ENCODE results near the gene MRPS23.
A peak's percentile ranks its signal among the peaks of the same experiment; 100 is the strongest.

Gene MRPS23

DNA sequence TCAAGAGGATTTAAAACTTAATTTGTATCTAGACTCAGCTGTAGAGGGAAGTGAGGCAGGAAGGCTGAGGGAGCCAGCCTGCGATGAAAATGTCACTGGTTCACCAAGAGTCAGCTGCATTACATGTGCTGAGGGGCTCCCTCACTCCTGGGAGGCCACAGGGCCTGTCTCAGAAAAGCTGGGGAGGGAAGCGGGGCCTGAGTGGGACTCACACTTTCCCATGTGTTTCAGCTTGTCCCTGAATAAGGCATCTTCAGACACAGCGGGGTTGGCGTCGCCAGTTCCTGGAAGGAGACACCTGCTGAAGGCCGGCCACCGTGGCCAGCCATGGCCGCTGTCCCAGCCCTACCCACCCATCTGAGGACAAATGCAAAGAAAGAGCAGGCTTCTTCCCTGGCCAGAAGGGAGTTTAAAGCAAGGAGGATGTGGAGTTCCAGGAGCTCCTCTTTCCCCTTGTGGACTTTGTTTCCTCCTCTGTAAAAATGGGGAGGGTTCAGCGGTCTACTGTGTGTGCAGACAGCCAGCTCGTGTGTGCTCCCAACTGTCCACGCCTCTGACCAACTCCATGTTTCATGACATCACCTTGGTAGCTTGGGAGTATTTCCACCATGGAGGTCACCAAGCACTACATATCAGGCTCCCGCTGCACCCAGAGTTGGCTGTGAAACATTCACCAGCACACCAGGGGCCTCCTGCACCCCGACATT lies 19.2 kb upstream of the MRPS23 start:
- no peak overlapping the region for H3K4me3 ChIP-seq (ENCODE audit: low read length)
- peaks cover 46% of the 10 kb centered on the region for H3K4me1 ChIP-seq (ENCODE audit: control insufficient read depth, insufficient read depth, low read length)
- H3K9me3 ChIP-seq (replicated peaks; ENCODE audit: low read length): no peaks in the 10 kb centered on the region
- no peaks in the 10 kb centered on the region for H3K27me3 ChIP-seq (ENCODE audit: control insufficient read depth, insufficient read depth, low read length)
- no peak overlapping the region for H3K9ac ChIP-seq (ENCODE audit: low read depth, low read length)
- no peak overlapping the region for H3K4me2 ChIP-seq (ENCODE audit: low read length)
- peaks cover 62% of the 10 kb centered on the region for H3K36me3 ChIP-seq (ENCODE audit: insufficient read depth, low read length)

- Histone ChIP-seq H3K36me3 (ENCODE audit: insufficient read depth, low read length) (peaks cover 54% of the 10 kb centered on the region), H3K9me3 (replicated peaks; ENCODE audit: low read length) (no peaks in the 10 kb centered on the region), H3K4me2 (ENCODE audit: low read length) (peak overlapping the region; percentile 45), H3K4me1 (ENCODE audit: control insufficient read depth, insufficient read depth, low read length) (peaks cover 38% of the 10 kb centered on the region), H3K4me3 (ENCODE audit: low read length) (peak overlapping the region; percentile 16), H3K27me3 (ENCODE audit: control insufficient read depth, insufficient read depth, low read length) (no peaks in the 10 kb centered on the region), H3K9ac (ENCODE audit: low read depth, low read length) (peak overlapping the region; percentile 18)
Observed at GRCh38 chr17:57868007-57868909, 18.4 kb upstream of the MRPS23 start.

- no peaks in the 10 kb centered on the region for H3K27me3 ChIP-seq (ENCODE audit: control insufficient read depth, insufficient read depth, low read length)
- H3K9ac ChIP-seq (ENCODE audit: low read depth, low read length): no peak overlapping the region
- H3K4me3 ChIP-seq (ENCODE audit: low read length): no peak overlapping the region
- peaks cover 40% of the 10 kb centered on the region for H3K4me1 ChIP-seq (ENCODE audit: control insufficient read depth, insufficient read depth, low read length)
- peaks cover 48% of the 10 kb centered on the region for H3K36me3 ChIP-seq (ENCODE audit: insufficient read depth, low read length)
- H3K9me3 ChIP-seq (replicated peaks; ENCODE audit: low read length): no peaks in the 10 kb centered on the region
- no peak overlapping the region for H3K4me2 ChIP-seq (ENCODE audit: low read length)
Observed at GRCh38 chr17:57867126-57867525, 17.3 kb upstream of the MRPS23 start.

GRCh38 chr17:57866723-57867122 lies 16.9 kb upstream of the MRPS23 start:
- Histone ChIP-seq H3K4me2 (ENCODE audit: low read length) (no peak overlapping the region), H3K4me3 (ENCODE audit: low read length) (no peak overlapping the region), H3K4me1 (ENCODE audit: control insufficient read depth, insufficient read depth, low read length) (peaks cover 44% of the 10 kb centered on the region), H3K9me3 (replicated peaks; ENCODE audit: low read length) (no peaks in the 10 kb centered on the region), H3K27me3 (ENCODE audit: control insufficient read depth, insufficient read depth, low read length) (no peaks in the 10 kb centered on the region), H3K9ac (ENCODE audit: low read depth, low read length) (no peak overlapping the region), H3K36me3 (ENCODE audit: insufficient read depth, low read length) (peaks cover 45% of the 10 kb centered on the region)

- Histone ChIP-seq H3K9ac (ENCODE audit: low read depth, low read length) (no peak overlapping the region), H3K9me3 (replicated peaks; ENCODE audit: low read length) (no peaks in the 10 kb centered on the region), H3K27me3 (ENCODE audit: control insufficient read depth, insufficient read depth, low read length) (no peaks in the 10 kb centered on the region), H3K4me3 (ENCODE audit: low read length) (no peak overlapping the region), H3K4me2 (ENCODE audit: low read length) (no peak overlapping the region), H3K36me3 (ENCODE audit: insufficient read depth, low read length) (peaks cover 45% of the 10 kb centered on the region), H3K4me1 (ENCODE audit: control insufficient read depth, insufficient read depth, low read length) (peaks cover 48% of the 10 kb centered on the region)
Observed at GRCh38 chr17:57866319-57866718, 16.5 kb upstream of the MRPS23 start.

DNA sequence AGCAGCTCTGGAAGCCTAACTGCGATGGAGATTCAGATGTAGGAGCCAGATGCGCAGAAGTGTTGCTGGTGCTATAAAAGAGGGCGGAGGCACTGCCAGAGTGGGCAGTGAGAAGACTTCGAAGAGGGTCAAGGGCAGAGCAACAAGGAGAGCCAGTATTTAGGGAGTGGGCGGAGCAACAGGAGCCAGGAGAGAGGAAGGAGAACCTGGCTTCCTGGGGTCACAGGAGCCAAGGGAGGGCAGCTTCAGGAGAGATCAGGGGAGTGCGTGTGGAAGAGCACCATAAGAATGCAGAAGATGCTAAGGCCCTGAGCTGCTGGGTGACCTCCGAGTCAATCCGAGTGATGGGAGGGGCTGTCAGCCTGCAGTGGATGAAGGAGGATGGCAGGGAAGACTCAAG lies 14.4 kb upstream of the MRPS23 start:
- no peaks in the 10 kb centered on the region for H3K27me3 ChIP-seq (ENCODE audit: control insufficient read depth, insufficient read depth, low read length)
- peaks cover 34% of the 10 kb centered on the region for H3K36me3 ChIP-seq (ENCODE audit: insufficient read depth, low read length)
- no peak overlapping the region for H3K9ac ChIP-seq (ENCODE audit: low read depth, low read length)
- H3K4me2 ChIP-seq (ENCODE audit: low read length): no peak overlapping the region
- peaks cover 47% of the 10 kb centered on the region for H3K4me1 ChIP-seq (ENCODE audit: control insufficient read depth, insufficient read depth, low read length)
- no peak overlapping the region for H3K4me3 ChIP-seq (ENCODE audit: low read length)
- no peaks in the 10 kb centered on the region for H3K9me3 ChIP-seq (replicated peaks; ENCODE audit: low read length)

GRCh38 chr17:57862694-57863667 lies 13.1 kb upstream of the MRPS23 start:
- H3K4me2 ChIP-seq (ENCODE audit: low read length): peak overlapping the region; percentile 86
- H3K9me3 ChIP-seq (replicated peaks; ENCODE audit: low read length): no peaks in the 10 kb centered on the region
- H3K36me3 ChIP-seq (ENCODE audit: insufficient read depth, low read length): peaks cover 29% of the 10 kb centered on the region
- H3K27me3 ChIP-seq (ENCODE audit: control insufficient read depth, insufficient read depth, low read length): no peaks in the 10 kb centered on the region
- H3K4me1 ChIP-seq (ENCODE audit: control insufficient read depth, insufficient read depth, low read length): peaks cover 34% of the 10 kb centered on the region
- H3K9ac ChIP-seq (ENCODE audit: low read depth, low read length): no peak overlapping the region
- no peak overlapping the region for H3K4me3 ChIP-seq (ENCODE audit: low read length)

- H3K9ac ChIP-seq (ENCODE audit: low read depth, low read length): peak overlapping the region; percentile 69
- peak overlapping the region; percentile 70 for H3K4me3 ChIP-seq (ENCODE audit: low read length)
Observed at GRCh38 chr17:57861790-57862693, 12.2 kb upstream of the MRPS23 start.

DNA sequence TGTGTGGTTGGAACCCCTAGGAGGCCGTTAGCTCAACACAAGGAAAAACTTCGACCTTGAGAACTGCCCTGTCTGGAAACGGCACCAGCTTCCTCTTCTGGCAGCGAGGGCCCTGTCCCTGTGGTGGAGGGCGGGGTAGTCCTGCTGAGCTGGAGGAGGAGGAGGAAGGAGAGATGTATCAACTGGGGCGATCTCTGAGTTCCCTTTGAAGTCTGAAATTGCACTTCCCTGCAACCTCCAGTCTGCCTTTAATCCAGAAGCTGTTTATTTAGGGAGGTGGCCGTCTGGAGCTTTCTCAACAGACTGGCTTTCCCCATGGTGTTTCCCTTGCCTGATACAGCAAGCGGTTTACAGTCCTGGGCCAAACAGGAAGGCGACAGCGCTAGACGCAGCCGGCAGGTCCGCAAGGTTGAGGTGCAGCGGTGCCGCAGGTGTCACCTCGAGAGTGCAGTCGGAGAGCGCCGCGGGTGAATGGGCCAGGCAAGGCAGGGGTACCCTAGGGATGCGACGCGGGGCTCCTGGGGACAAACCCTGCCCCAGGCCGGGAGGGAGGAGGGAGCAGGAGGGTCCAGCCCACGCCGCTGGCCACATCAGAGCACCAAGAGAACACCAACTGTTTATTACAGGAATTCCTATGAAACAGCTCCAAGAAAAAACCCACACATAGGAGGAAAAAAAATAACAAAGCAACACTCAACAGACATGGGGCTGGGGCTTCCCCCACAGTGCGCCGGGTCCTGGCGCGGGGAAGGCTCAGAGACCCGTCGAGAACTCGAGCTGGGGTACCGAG lies 11.4 kb upstream of the MRPS23 start:
- H3K9ac ChIP-seq (ENCODE audit: low read depth, low read length): peak overlapping the region; percentile 69
- H3K36me3 ChIP-seq (ENCODE audit: insufficient read depth, low read length): peaks cover 21% of the 10 kb centered on the region
- peak overlapping the region; percentile 70 for H3K4me3 ChIP-seq (ENCODE audit: low read length)
- no peaks in the 10 kb centered on the region for H3K27me3 ChIP-seq (ENCODE audit: control insufficient read depth, insufficient read depth, low read length)
- peak overlapping the region; percentile 86 for H3K4me2 ChIP-seq (ENCODE audit: low read length)
- no peaks in the 10 kb centered on the region for H3K9me3 ChIP-seq (replicated peaks; ENCODE audit: low read length)
- H3K4me1 ChIP-seq (ENCODE audit: control insufficient read depth, insufficient read depth, low read length): peaks cover 25% of the 10 kb centered on the region

More at GRCh38 chr17:57861790-57862693, 12.2 kb upstream of the MRPS23 start:
- Histone ChIP-seq H3K9me3 (replicated peaks; ENCODE audit: low read length) (no peaks in the 10 kb centered on the region), H3K4me1 (ENCODE audit: control insufficient read depth, insufficient read depth, low read length) (peaks cover 25% of the 10 kb centered on the region), H3K27me3 (ENCODE audit: control insufficient read depth, insufficient read depth, low read length) (no peaks in the 10 kb centered on the region), H3K36me3 (ENCODE audit: insufficient read depth, low read length) (peaks cover 25% of the 10 kb centered on the region), H3K4me2 (ENCODE audit: low read length) (peak overlapping the region; percentile 86)

All from skeletal muscle satellite cell (primary cell).